Measurements from ENCODE around the gene SCD. TPM values are rescaled to one million over a fixed set of nuclear protein-coding genes. Genes with fewer than 3 reads are reported as not detected.

Gene SCD
- total and polyA plus RNA-seq, 2 of the 13 experiments (the other 11 are each of a cell fraction or from before 2014, with no cell fraction given), result 492 to 512 TPM

GRCh38 chr10:100370714-100371481 lies 23.9 kb downstream of the SCD start (continued):
- TF ChIP-seq DMTF1 (CRISPR knock-in tag; IDR thresholded peaks at IDR 0.05), result no peak
- TF ChIP-seq ZNF562 (CRISPR knock-in tag; IDR thresholded peaks at IDR 0.05; ENCODE audit: borderline replicate concordance), result no peak
- no peak for TF ChIP-seq NFYB (CRISPR knock-in tag; IDR thresholded peaks at IDR 0.05)
- no peak for TF ChIP-seq KMT2A (CRISPR knock-in tag; IDR thresholded peaks at IDR 0.05)
- no peak for TF ChIP-seq IKZF1 (IDR thresholded peaks at IDR 0.05)
- TF ChIP-seq, protein P1, sequence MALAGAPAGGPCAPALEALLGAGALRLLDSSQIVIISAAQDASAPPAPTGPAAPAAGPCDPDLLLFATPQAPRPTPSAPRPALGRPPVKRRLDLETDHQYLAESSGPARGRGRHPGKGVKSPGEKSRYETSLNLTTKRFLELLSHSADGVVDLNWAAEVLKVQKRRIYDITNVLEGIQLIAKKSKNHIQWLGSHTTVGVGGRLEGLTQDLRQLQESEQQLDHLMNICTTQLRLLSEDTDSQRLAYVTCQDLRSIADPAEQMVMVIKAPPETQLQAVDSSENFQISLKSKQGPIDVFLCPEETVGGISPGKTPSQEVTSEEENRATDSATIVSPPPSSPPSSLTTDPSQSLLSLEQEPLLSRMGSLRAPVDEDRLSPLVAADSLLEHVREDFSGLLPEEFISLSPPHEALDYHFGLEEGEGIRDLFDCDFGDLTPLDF (CRISPR knock-in tag; IDR thresholded peaks at IDR 0.05), result no peak
- no peak for TF ChIP-seq LCORL (IDR thresholded peaks at IDR 0.05)
- peak; percentile 84; the same call in 1 of the 2 replicates for TF ChIP-seq LCORL (CRISPR knock-in tag; IDR thresholded peaks at IDR 0.05)
- peak; percentile 85 for TF ChIP-seq ERF (CRISPR knock-in tag; IDR thresholded peaks at IDR 0.05)
- TF ChIP-seq ZNF333 (CRISPR knock-in tag; IDR thresholded peaks at IDR 0.05; ENCODE audit: borderline replicate concordance), result no peak
- no peak for TF ChIP-seq ZNF431 (CRISPR knock-in tag; IDR thresholded peaks at IDR 0.05; ENCODE audit: borderline replicate concordance, low read depth)
- TF ChIP-seq KLF6 (CRISPR knock-in tag; IDR thresholded peaks at IDR 0.05), result no peak
- TF ChIP-seq ZFP62 (CRISPR knock-in tag; IDR thresholded peaks at IDR 0.05), result no peak
- TF ChIP-seq, protein P2, sequence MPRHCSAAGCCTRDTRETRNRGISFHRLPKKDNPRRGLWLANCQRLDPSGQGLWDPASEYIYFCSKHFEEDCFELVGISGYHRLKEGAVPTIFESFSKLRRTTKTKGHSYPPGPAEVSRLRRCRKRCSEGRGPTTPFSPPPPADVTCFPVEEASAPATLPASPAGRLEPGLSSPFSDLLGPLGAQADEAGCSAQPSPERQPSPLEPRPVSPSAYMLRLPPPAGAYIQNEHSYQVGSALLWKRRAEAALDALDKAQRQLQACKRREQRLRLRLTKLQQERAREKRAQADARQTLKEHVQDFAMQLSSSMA (CRISPR knock-in tag; IDR thresholded peaks at IDR 0.05), result no peak
- TF ChIP-seq NR2C2 (CRISPR knock-in tag; IDR thresholded peaks at IDR 0.05; ENCODE audit: borderline replicate concordance), result no peak; the same call in 1 of the 2 replicates
- TF ChIP-seq KDM2A (CRISPR knock-in tag; IDR thresholded peaks at IDR 0.05; ENCODE audit: borderline replicate concordance, low read depth), result peak; percentile 74
- peak; percentile 61 for TF ChIP-seq TEAD3 (CRISPR knock-in tag; optimal IDR thresholded peaks at IDR 0.05; ENCODE audit: borderline replicate concordance)
- TF ChIP-seq YEATS4 (CRISPR knock-in tag; IDR thresholded peaks at IDR 0.05; ENCODE audit: borderline replicate concordance), result peak; percentile 69; the same call in 1 of the 2 replicates
- no peak for TF ChIP-seq ZNF674 (CRISPR knock-in tag; IDR thresholded peaks at IDR 0.05; ENCODE audit: low read depth)
- no peak for TF ChIP-seq AKAP8 (CRISPR knock-in tag; IDR thresholded peaks at IDR 0.05)
- TF ChIP-seq GZF1 (CRISPR knock-in tag; IDR thresholded peaks at IDR 0.05), result no peak; the same call in 1 of the 2 replicates
- TF ChIP-seq CC2D1A (CRISPR knock-in tag; IDR thresholded peaks at IDR 0.05), result no peak
- TF ChIP-seq ZNF264 (CRISPR knock-in tag; IDR thresholded peaks at IDR 0.05), result peak; percentile 65; the same call in 1 of the 2 replicates
- TF ChIP-seq MLX (CRISPR knock-in tag; IDR thresholded peaks at IDR 0.05), result no peak; the same call in 1 of the 2 replicates
- TF ChIP-seq ZNF432 (CRISPR knock-in tag; IDR thresholded peaks at IDR 0.05; ENCODE audit: borderline replicate concordance), result no peak
- TF ChIP-seq ZNF317 (CRISPR knock-in tag; IDR thresholded peaks at IDR 0.05), result no peak
- peak; percentile 31; the same call in 1 of the 2 replicates for TF ChIP-seq ZNF547 (CRISPR knock-in tag; IDR thresholded peaks at IDR 0.05)
- no peak for TF ChIP-seq ZNF253 (CRISPR knock-in tag; IDR thresholded peaks at IDR 0.05; ENCODE audit: borderline replicate concordance)
